Measurements from ENCODE around the gene CPN2. TPM values are rescaled to one million over a fixed set of nuclear protein-coding genes. Genes with fewer than 3 reads are reported as not detected.
A peak's percentile ranks its signal among the peaks of the same experiment; 100 is the strongest.

CPN2 gene
- total and polyA plus RNA-seq, 10 of the 15 experiments (the other 5 are each of a cell fraction or from before 2014, with no cell fraction given) = not detected

DNA sequence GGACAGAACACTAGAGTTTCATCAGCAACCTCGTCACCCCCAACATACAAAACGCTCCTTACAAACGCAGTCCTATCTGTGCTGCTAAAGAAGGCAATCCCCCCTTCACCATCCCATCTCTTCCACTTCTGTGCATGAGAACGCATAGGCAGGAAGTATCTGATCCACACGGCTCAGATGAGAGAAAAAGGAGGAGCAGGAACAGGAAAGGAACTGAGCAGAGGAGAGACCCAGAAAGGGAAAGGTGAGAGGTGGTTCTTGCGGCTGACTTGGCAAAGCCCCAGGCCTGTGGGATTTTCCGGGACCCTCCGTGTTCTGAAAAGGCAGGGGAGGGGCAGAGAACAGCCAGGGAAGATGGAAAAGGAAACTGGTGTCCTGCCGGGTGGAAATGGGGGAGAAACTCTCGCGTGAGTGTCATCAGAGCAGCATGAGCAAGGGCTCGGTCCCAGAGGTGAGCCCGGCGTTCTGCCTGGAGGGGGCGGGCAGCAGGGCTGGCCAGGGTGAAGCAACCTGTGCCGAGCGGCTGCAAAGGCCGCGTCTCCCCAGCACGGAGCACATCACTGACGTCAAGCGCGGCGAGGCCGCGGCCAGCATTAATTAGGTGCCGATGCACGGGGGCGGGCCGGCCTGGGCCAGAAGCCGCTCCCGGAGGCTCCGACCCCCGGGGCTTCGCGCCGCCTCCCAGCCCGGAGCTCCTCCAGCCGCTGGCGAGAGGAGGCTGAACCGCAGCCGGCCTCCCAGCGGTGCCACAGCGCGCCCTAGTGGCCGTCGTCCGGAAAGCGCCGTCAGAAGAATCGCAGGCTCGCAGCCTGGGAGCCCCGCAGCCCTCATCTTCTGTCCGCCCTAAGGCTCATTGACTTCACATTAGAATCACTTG lies 35.8 kb downstream of the CPN2 start:
- no peaks in the 10 kb centered on the region for H4K20me1 ChIP-seq (ENCODE audit: control insufficient read depth, insufficient read depth)
- intact Hi-C loops (cut with micrococcal nuclease; ENCODE audit: unreplicated experiment) (loop anchor here (2.0 to 10.0 kb wide), 5 partner anchors 179 to 651 kb away; partner anchors contain the start of gene HES1), in situ Hi-C loops (cut with MboI) (loop anchor here (5.0 kb wide), 1 partner anchor 528 kb away; no protein-coding TSS in a partner anchor)
- H3K36me3 ChIP-seq (ENCODE audit: control insufficient read depth in 2 of 2, insufficient read depth in 2 of 2, low read length in 1 of 2) = no peaks in the 10 kb centered on the region
- H3K9ac ChIP-seq (ENCODE audit: control insufficient read depth, insufficient read depth, low read length) = peak overlapping the region; percentile 50; the same call in 1 of the 2 replicates
- WGBS (ENCODE audit: insufficient coverage, insufficient replicate concordance, low lambda C conversion rate, missing lambda C conversion rate) = 3% methylated on average over 52 of the region's 54 CpGs
- ChIA-PET CTCF (interaction anchor here (0.5 to 4.2 kb wide), 52 partner anchors 8 to 872 kb away, joined by 3 to 56 read pairs (median 4); no protein-coding TSS in a partner anchor), POLR2A (interaction anchor here (0.6 kb wide), 1 partner anchor 725 kb away, joined by 3 read pairs; no protein-coding TSS in a partner anchor), SMC1A (ENCODE audit: uncharacterized antibody, unreplicated experiment) (interaction anchor here (0.7 to 2.9 kb wide), 19 partner anchors 9 to 665 kb away, joined by 3 to 40 read pairs (median 3); partner anchors contain the start of gene HES1), RAD21 (ENCODE audit: unreplicated experiment) (interaction anchor here (0.6 to 2.5 kb wide), 20 partner anchors 8 to 653 kb away, joined by 3 to 35 read pairs (median 4); partner anchors contain the start of gene HES1)
- peak; percentile 38 for DNase-seq (ENCODE audit: low read depth, low spot score)
- H3K27me3 ChIP-seq (replicated peaks in 1 of 2; ENCODE audit: control insufficient read depth in 2 of 2, insufficient read depth in 2 of 2, low read length in 1 of 2) = no peaks in the 10 kb centered on the region; a peak in 1 of 4 replicates
- peak; percentile 13 for FAIRE-seq
- H3K4me1 ChIP-seq (ENCODE audit: control insufficient read depth, insufficient read depth, low read length) = peaks cover 6% of the 10 kb centered on the region
- no peak overlapping the region for H3K27ac ChIP-seq (ENCODE audit: control insufficient read depth, insufficient read depth)
- H3K79me2 ChIP-seq (ENCODE audit: control insufficient read depth, insufficient read depth, low read length) = no peaks in the 10 kb centered on the region
- H3K4me2 ChIP-seq (ENCODE audit: control insufficient read depth, insufficient read depth) = peak overlapping the region; percentile 75
- peak; percentile 95 for ATAC-seq
- peak overlapping the region; percentile 55 for H2AFZ ChIP-seq (ENCODE audit: control insufficient read depth, low read depth, low read length)
- BruUV-seq (replicated peaks) = no TSS peak
- H3K4me3 ChIP-seq = peak overlapping the region; percentile 57
- peaks cover 11% of the 10 kb centered on the region; the same call in 1 of the 3 replicates for H3K9me3 ChIP-seq (replicated peaks; ENCODE audit: control insufficient read depth, insufficient read depth, low read length)
- no peak for TF ChIP-seq ZNF622 (IDR thresholded peaks at IDR 0.05)
- no peak for TF ChIP-seq ASH2L (IDR thresholded peaks at IDR 0.05; ENCODE audit: borderline replicate concordance, low read depth)
- no peak for TF ChIP-seq NR2C1 (IDR thresholded peaks at IDR 0.05)
- TF ChIP-seq CTCF (IDR thresholded peaks at IDR 0.05 in 2 of 3, conservative IDR thresholded peaks at IDR 0.05 in 1 of 3; ENCODE audit: control insufficient read depth in 2 of 3, extremely low read depth in 1 of 3, insufficient read depth in 1 of 3, low read depth in 3 of 3, low read length in 3 of 3) = peak; percentile 82 to 96 (median 92)
- TF ChIP-seq SRF (IDR thresholded peaks at IDR 0.05; ENCODE audit: low read depth in 2 of 2, low read length in 2 of 2) = 0 out of 4 replicates have a peak, but pooled peaks of 1 of the 2 experiments have one; percentile 30
- TF ChIP-seq, protein P1, sequence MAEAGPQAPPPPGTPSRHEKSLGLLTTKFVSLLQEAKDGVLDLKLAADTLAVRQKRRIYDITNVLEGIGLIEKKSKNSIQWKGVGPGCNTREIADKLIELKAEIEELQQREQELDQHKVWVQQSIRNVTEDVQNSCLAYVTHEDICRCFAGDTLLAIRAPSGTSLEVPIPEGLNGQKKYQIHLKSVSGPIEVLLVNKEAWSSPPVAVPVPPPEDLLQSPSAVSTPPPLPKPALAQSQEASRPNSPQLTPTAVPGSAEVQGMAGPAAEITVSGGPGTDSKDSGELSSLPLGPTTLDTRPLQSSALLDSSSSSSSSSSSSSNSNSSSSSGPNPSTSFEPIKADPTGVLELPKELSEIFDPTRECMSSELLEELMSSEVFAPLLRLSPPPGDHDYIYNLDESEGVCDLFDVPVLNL (IDR thresholded peaks at IDR 0.05; ENCODE audit: low read depth, low read length) = 0 out of 2 replicates have a peak, but pooled peaks have one; percentile 9
- no peak for TF ChIP-seq SMAD5 (IDR thresholded peaks at IDR 0.05; ENCODE audit: low read depth)
- TF ChIP-seq ZNF207 (IDR thresholded peaks at IDR 0.05; ENCODE audit: borderline replicate concordance) = peak; percentile 36; the same call in 1 of the 2 replicates
- no peak for TF ChIP-seq ATF3 (IDR thresholded peaks at IDR 0.05; ENCODE audit: borderline replicate concordance, extremely low read depth, low read depth, low read length)
- no peak for TF ChIP-seq HDAC2 (IDR thresholded peaks at IDR 0.05)
- TF ChIP-seq GATAD2B (conservative IDR thresholded peaks at IDR 0.05; ENCODE audit: low read depth) = peak; percentile 69
- peak; percentile 28; the same call in 1 of the 2 replicates for TF ChIP-seq CBFB (IDR thresholded peaks at IDR 0.05; ENCODE audit: low read depth)
- peak; percentile 86 for TF ChIP-seq SMC3 (IDR thresholded peaks at IDR 0.05; ENCODE audit: borderline replicate concordance, low read length)
- 0 out of 4 replicates have a peak, but pooled peaks of 1 of the 2 experiments have one; percentile 24 for TF ChIP-seq IKZF2 (IDR thresholded peaks at IDR 0.05)
- TF ChIP-seq CBX5 (IDR thresholded peaks at IDR 0.05; ENCODE audit: low read depth) = 0 out of 2 replicates have a peak, but pooled peaks have one; percentile 71
- TF ChIP-seq BHLHE40 (IDR thresholded peaks at IDR 0.05; ENCODE audit: borderline replicate concordance in 1 of 2, low read depth in 2 of 2, low read length in 1 of 2) = peak in 1 of 2 experiments; percentile 68; a peak in 2 of 4 replicates
- TF ChIP-seq IKZF1 (conservative IDR thresholded peaks at IDR 0.05) = peak; percentile 85
- TF ChIP-seq JUND (IDR thresholded peaks at IDR 0.05; ENCODE audit: low read depth, low read length) = 0 out of 2 replicates have a peak, but pooled peaks have one; percentile 5
- peak; percentile 72 for TF ChIP-seq YY1 (IDR thresholded peaks at IDR 0.05; ENCODE audit: low read depth, low read length)
- TF ChIP-seq KDM1A (IDR thresholded peaks at IDR 0.05; ENCODE audit: borderline replicate concordance) = no peak
